Progenitor cell of endocrine pancreas (in vitro differentiated cells): ENCODE data around the gene ALPK1. TPM values are rescaled to one million over a fixed set of nuclear protein-coding genes. Genes with fewer than 3 reads are reported as not detected.

Experiments used
- DNase-seq: peaks from one replicate; pipeline ENCODE4 v3.0.0; 2021; ENCODE audit warnings: low spot score; ENCODE audit not compliant: unreplicated experiment
- H3K27ac Mint-ChIP-seq: 2 replicates; pipeline ENCODE4 v1.8.0; 2021; ENCODE audit warnings: mild to moderate bottlenecking, moderate library complexity, mixed read lengths
- H3K27me3 Mint-ChIP-seq: 2 replicates; pipeline ENCODE4 v1.8.0; 2021; ENCODE audit warnings: mixed read lengths
- H3K36me3 Mint-ChIP-seq: 2 replicates; pipeline ENCODE4 v1.8.0; 2022; ENCODE audit warnings: mixed read lengths; ENCODE audit not compliant: insufficient read depth
- H3K4me1 Mint-ChIP-seq: 2 replicates; pipeline ENCODE4 v1.8.0; 2021; ENCODE audit warnings: low read depth, mixed read lengths
- H3K4me3 Mint-ChIP-seq: 2 replicates; pipeline ENCODE4 v1.8.0; 2021; ENCODE audit warnings: low read depth, mild to moderate bottlenecking, moderate library complexity, mixed read lengths
- H3K9me3 Mint-ChIP-seq: 2 replicates; pipeline ENCODE4 v1.8.0; 2021; ENCODE audit warnings: low read depth, mixed read lengths
- CTCF ChIP-seq: fragments of 200-600 bp; sonication (generic); IDR thresholded peaks from one replicate; pipeline ENCODE4 v1.5.0; 2021; ENCODE audit warnings: antibody characterized with exemption, mild to moderate bottlenecking; ENCODE audit not compliant: unreplicated experiment
- total RNA-seq: library from RNA; stranded (reverse); gene quantifications from 2 replicates; pipeline ENCODE4 v1.2.1, GENCODE V29; 2021

Gene ALPK1
- total RNA-seq, 1 donor from 2014 or later, result 1.4 TPM

- no peak for DNase-seq
- no peak for TF ChIP-seq CTCF
- peaks cover 3% of the 10 kb centered on the region for H3K9me3 Mint-ChIP-seq
- H3K27ac Mint-ChIP-seq, result no peak overlapping the region
- H3K36me3 Mint-ChIP-seq, result no peaks in the 10 kb centered on the region
- H3K4me1 Mint-ChIP-seq, result no peaks in the 10 kb centered on the region
- H3K4me3 Mint-ChIP-seq, result no peak overlapping the region
- H3K27me3 Mint-ChIP-seq, result peaks cover 13% of the 10 kb centered on the region
Measured at GRCh38 chr4:112411781-112412550, 114.8 kb downstream of the ALPK1 start.

GRCh38 chr4:112416464-112416863, 119.3 kb downstream of the ALPK1 start:
- Mint-ChIP-seq H3K27ac (no peak overlapping the region), H3K27me3 (peaks cover 15% of the 10 kb centered on the region), H3K4me1 (no peaks in the 10 kb centered on the region), H3K9me3 (peaks cover 3% of the 10 kb centered on the region), H3K36me3 (no peaks in the 10 kb centered on the region), H3K4me3 (no peak overlapping the region)
- DNase-seq, result no peak
- no peak for TF ChIP-seq CTCF

GRCh38 chr4:112418092-112418491, 120.9 kb downstream of the ALPK1 start:
- no peak for DNase-seq
- Mint-ChIP-seq H3K4me3 (no peak overlapping the region), H3K27ac (no peak overlapping the region), H3K9me3 (peaks cover 3% of the 10 kb centered on the region), H3K4me1 (no peaks in the 10 kb centered on the region), H3K36me3 (no peaks in the 10 kb centered on the region), H3K27me3 (peaks cover 6% of the 10 kb centered on the region)
- TF ChIP-seq CTCF, result no peak

- TF ChIP-seq CTCF, result no peak
- Mint-ChIP-seq H3K27ac (no peak overlapping the region), H3K4me3 (no peak overlapping the region), H3K36me3 (no peaks in the 10 kb centered on the region), H3K4me1 (no peaks in the 10 kb centered on the region), H3K27me3 (peaks cover 6% of the 10 kb centered on the region), H3K9me3 (no peaks in the 10 kb centered on the region)
- DNase-seq, result no peak
Measured at GRCh38 chr4:112421911-112422310, 124.7 kb downstream of the ALPK1 start.

GRCh38 chr4:112422644-112423043, 125.5 kb downstream of the ALPK1 start:
- Mint-ChIP-seq H3K27ac (no peak overlapping the region), H3K36me3 (no peaks in the 10 kb centered on the region), H3K27me3 (peaks cover 6% of the 10 kb centered on the region), H3K4me3 (no peak overlapping the region), H3K4me1 (no peaks in the 10 kb centered on the region), H3K9me3 (no peaks in the 10 kb centered on the region)
- DNase-seq, result no peak
- TF ChIP-seq CTCF, result no peak
